CD4-positive, alpha-beta memory T cell (primary cell): ENCODE data around the gene CEACAM19. TPM values are rescaled to one million over a fixed set of nuclear protein-coding genes. Genes with fewer than 3 reads are reported as not detected.

ENCODE experiments used
- CTCF ChIA-PET: fragments of 350-600 bp; sonication (Branson Sonifier 250); formaldehyde crosslinking; loops from one replicate; lab custom pipeline; 2021; ENCODE audit warnings: inconsistent platforms; ENCODE audit not compliant: partially characterized antibody; lab: Charles Lee
- POLR2A ChIA-PET: fragments of 350-600 bp; sonication (Branson Sonifier 250); formaldehyde crosslinking; loops from one replicate; lab custom pipeline; 2021; ENCODE audit not compliant: partially characterized antibody; lab: Charles Lee
- DNase-seq, 5 donors: peaks; one replicate each; pipeline versions ENCODE4 v3.0.0 to v3.0.0-alpha.2; 2020 to 2022; ENCODE audit warnings: mixed read lengths in 1 of 5
- H3K27ac ChIP-seq: one replicate; pipeline ENCODE4 v1.7.0; 2013; ENCODE audit warnings: low read depth, low read length
- H3K27me3 ChIP-seq: 2 replicates; pipeline ENCODE4 v1.7.0; 2013; ENCODE audit warnings: mild to moderate bottlenecking, low read length, moderate library complexity; ENCODE audit not compliant: insufficient read depth
- H3K36me3 ChIP-seq: 2 replicates; pipeline ENCODE4 v1.7.0; 2013; ENCODE audit warnings: mild to moderate bottlenecking, low read length, moderate library complexity; ENCODE audit not compliant: insufficient read depth
- H3K4me1 ChIP-seq: 2 replicates; pipeline ENCODE4 v1.7.0; 2013; ENCODE audit warnings: mild to moderate bottlenecking, low read length, moderate library complexity; ENCODE audit not compliant: insufficient read depth
- H3K4me3 ChIP-seq, 2 donors: one replicate each; pipeline ENCODE4 v1.7.0; 2013; ENCODE audit warnings: low read length in 2 of 2, mild to moderate bottlenecking in 1 of 2
- H3K9me3 ChIP-seq, 2 donors: one replicate each; pipeline ENCODE4 v1.7.0; 2013; ENCODE audit warnings: low read length in 2 of 2, control low read depth in 1 of 2; ENCODE audit not compliant: control insufficient read depth in 1 of 2
- H3K27ac Mint-ChIP-seq, 7 donors: one replicate each; pipeline ENCODE4 v1.8.0; 2020 to 2021; ENCODE audit warnings: mixed read lengths in 7 of 7, mild to moderate bottlenecking in 6 of 7, inconsistent platforms in 3 of 7, moderate library complexity in 3 of 7
- H3K27me3 Mint-ChIP-seq, 2 donors: one replicate each; pipeline ENCODE4 v1.8.0; 2020 to 2021; ENCODE audit warnings: mixed read lengths in 2 of 2
- H3K36me3 Mint-ChIP-seq, 2 donors: one replicate each; pipeline ENCODE4 v1.8.0; 2020 to 2021; ENCODE audit warnings: mixed read lengths in 2 of 2, inconsistent platforms in 1 of 2, mild to moderate bottlenecking in 1 of 2
- H3K4me1 Mint-ChIP-seq, 4 donors: one replicate each; pipeline ENCODE4 v1.8.0; 2020 to 2021; ENCODE audit warnings: mixed read lengths in 4 of 4, mild to moderate bottlenecking in 1 of 4
- H3K4me3 Mint-ChIP-seq, 8 donors: one replicate each; pipeline ENCODE4 v1.8.0; 2020 to 2021; ENCODE audit warnings: mixed read lengths in 8 of 8, mild to moderate bottlenecking in 7 of 8, moderate library complexity in 6 of 8, inconsistent platforms in 3 of 8
- H3K9me3 Mint-ChIP-seq, 8 donors: one replicate each; pipeline ENCODE4 v1.8.0; 2020 to 2021; ENCODE audit warnings: mixed read lengths in 8 of 8, mild to moderate bottlenecking in 5 of 8, inconsistent platforms in 3 of 8, moderate library complexity in 1 of 8
- intact Hi-C: fragments of 100-400 bp; cut with micrococcal nuclease; formaldehyde crosslinking; loops from one replicate; pipeline ENCODE4 v1.15.1; 2023
- polyA plus RNA-seq, 2 donors: library from polyadenylated mRNA; unstranded; fragments of 300-500 nt; fragmentation: Illumina TruSeq; gene quantifications; one replicate each; pipeline ENCODE4 v1.2.3, GENCODE V29; 2021
- total RNA-seq, 2 experiments: library from RNA; stranded (reverse); gene quantifications; one replicate each; pipeline ENCODE4 v1.2.3, GENCODE V29; 2021

CEACAM19 gene
- total and polyA plus RNA-seq, 4 experiments from 2014 or later = 1.3 to 1.4 TPM; not detected in 2

- Histone ChIP-seq H3K4me1 (no peaks in the 10 kb centered on the region), H3K27ac (no peak overlapping the region), H3K4me3 (no peak overlapping the region), H3K9me3 (no peaks in the 10 kb centered on the region), H3K27me3 (no peaks in the 10 kb centered on the region), H3K36me3 (no peaks in the 10 kb centered on the region)
- Mint-ChIP-seq H3K4me1 (no peaks in the 10 kb centered on the region), H3K27me3 (no peaks in the 10 kb centered on the region), H3K9me3 (no peaks in the 10 kb centered on the region), H3K27ac (no peak overlapping the region), H3K4me3 (no peak overlapping the region), H3K36me3 (no peaks in the 10 kb centered on the region)
- no peak for DNase-seq
- intact Hi-C loops = no loop called here
- ChIA-PET POLR2A (no interaction called here), CTCF (interaction anchor here (1.0 to 1.5 kb wide), 2 partner anchors 15 to 21 kb away, joined by 3 read pairs; no protein-coding TSS in a partner anchor)
Observed at GRCh38 chr19:44702551-44703176, 31.4 kb downstream of the CEACAM19 start.

- H3K9me3 Mint-ChIP-seq = no peaks in the 10 kb centered on the region
- H3K27me3 Mint-ChIP-seq = no peaks in the 10 kb centered on the region
- H3K9me3 ChIP-seq = no peaks in the 10 kb centered on the region
- DNase-seq = no peak
- H3K36me3 ChIP-seq = no peaks in the 10 kb centered on the region
- no peak overlapping the region for H3K27ac ChIP-seq
- no peak overlapping the region for H3K27ac Mint-ChIP-seq
- no peaks in the 10 kb centered on the region for H3K4me1 ChIP-seq
- intact Hi-C loops = no loop called here
- CTCF ChIA-PET = interaction anchor here (1.0 to 1.5 kb wide), 2 partner anchors 14 to 21 kb away, joined by 3 read pairs; no protein-coding TSS in a partner anchor
- H3K4me3 ChIP-seq = no peak overlapping the region
- H3K4me1 Mint-ChIP-seq = no peaks in the 10 kb centered on the region
- H3K27me3 ChIP-seq = no peaks in the 10 kb centered on the region
- H3K36me3 Mint-ChIP-seq = no peaks in the 10 kb centered on the region
- POLR2A ChIA-PET = no interaction called here
- H3K4me3 Mint-ChIP-seq = no peak overlapping the region
Observed at GRCh38 chr19:44703336-44704078, 32.2 kb downstream of the CEACAM19 start.

- no peaks in the 10 kb centered on the region for H3K9me3 ChIP-seq
- no peak overlapping the region for H3K27ac ChIP-seq
- Mint-ChIP-seq H3K27ac (no peak overlapping the region), H3K4me3 (no peak overlapping the region), H3K36me3 (no peaks in the 10 kb centered on the region), H3K9me3 (no peaks in the 10 kb centered on the region), H3K4me1 (no peaks in the 10 kb centered on the region), H3K27me3 (no peaks in the 10 kb centered on the region)
- ChIA-PET POLR2A (no interaction called here), CTCF (no interaction called here)
- no peak for DNase-seq
- no peaks in the 10 kb centered on the region for H3K36me3 ChIP-seq
- no peak overlapping the region for H3K4me3 ChIP-seq
- intact Hi-C loops = no loop called here
- no peaks in the 10 kb centered on the region for H3K27me3 ChIP-seq
- H3K4me1 ChIP-seq = no peaks in the 10 kb centered on the region
Observed at GRCh38 chr19:44704982-44705381, 33.7 kb downstream of the CEACAM19 start.

- Histone ChIP-seq H3K9me3 (no peaks in the 10 kb centered on the region), H3K4me1 (no peaks in the 10 kb centered on the region), H3K27me3 (no peaks in the 10 kb centered on the region), H3K36me3 (no peaks in the 10 kb centered on the region), H3K27ac (no peak overlapping the region), H3K4me3 (no peak overlapping the region)
- H3K27me3 Mint-ChIP-seq = no peaks in the 10 kb centered on the region
- no peaks in the 10 kb centered on the region for H3K4me1 Mint-ChIP-seq
- no peak overlapping the region for H3K4me3 Mint-ChIP-seq
- intact Hi-C loops = no loop called here
- DNase-seq = no peak
- ChIA-PET CTCF (no interaction called here), POLR2A (no interaction called here)
- H3K36me3 Mint-ChIP-seq = no peaks in the 10 kb centered on the region
- H3K9me3 Mint-ChIP-seq = peaks cover 0 to 3% (median 0%) of the 10 kb centered on the region in 8 donors
- no peak overlapping the region for H3K27ac Mint-ChIP-seq
Observed at GRCh38 chr19:44705502-44706010, 34.3 kb downstream of the CEACAM19 start.

GRCh38 chr19:44706506-44707236 is 35.4 kb downstream of the CEACAM19 start:
- Mint-ChIP-seq H3K4me3 (no peak overlapping the region), H3K36me3 (no peaks in the 10 kb centered on the region), H3K4me1 (no peaks in the 10 kb centered on the region), H3K9me3 (peaks cover 0 to 3% (median 0%) of the 10 kb centered on the region in 8 donors), H3K27me3 (no peaks in the 10 kb centered on the region), H3K27ac (no peak overlapping the region)
- ChIA-PET POLR2A (no interaction called here), CTCF (interaction anchor here (1.4 kb wide), 1 partner anchor 17 kb away, joined by 4 read pairs; no protein-coding TSS in a partner anchor)
- no peaks in the 10 kb centered on the region for H3K4me1 ChIP-seq
- H3K27me3 ChIP-seq = no peaks in the 10 kb centered on the region
- no peak overlapping the region for H3K4me3 ChIP-seq
- H3K36me3 ChIP-seq = no peaks in the 10 kb centered on the region
- DNase-seq = no peak
- H3K27ac ChIP-seq = no peak overlapping the region
- H3K9me3 ChIP-seq = no peaks in the 10 kb centered on the region
- intact Hi-C loops = no loop called here

- intact Hi-C loops = no loop called here
- no peaks in the 10 kb centered on the region for H3K27me3 Mint-ChIP-seq
Observed at GRCh38 chr19:44707794-44708193, 36.5 kb downstream of the CEACAM19 start.

GRCh38 chr19:44708940-44709339 is 37.7 kb downstream of the CEACAM19 start:
- intact Hi-C loops = no loop called here
- POLR2A ChIA-PET = no interaction called here
- no peaks in the 10 kb centered on the region for H3K36me3 Mint-ChIP-seq
- no peak for DNase-seq
- no peaks in the 10 kb centered on the region for H3K27me3 ChIP-seq
- H3K27ac ChIP-seq = no peak overlapping the region
- H3K4me1 Mint-ChIP-seq = no peaks in the 10 kb centered on the region
- H3K9me3 ChIP-seq = no peaks in the 10 kb centered on the region
- H3K27me3 Mint-ChIP-seq = no peaks in the 10 kb centered on the region
- H3K4me3 Mint-ChIP-seq = no peak overlapping the region
- no peak overlapping the region for H3K27ac Mint-ChIP-seq
- H3K4me1 ChIP-seq = no peaks in the 10 kb centered on the region
- no peaks in the 10 kb centered on the region for H3K36me3 ChIP-seq
- no peak overlapping the region for H3K4me3 ChIP-seq
- CTCF ChIA-PET = interaction anchor here (1.2 to 1.9 kb wide), 4 partner anchors 15 to 76 kb away, joined by 3 to 7 read pairs (median 4); no protein-coding TSS in a partner anchor
- peaks cover 0 to 4% (median 0%) of the 10 kb centered on the region in 8 donors for H3K9me3 Mint-ChIP-seq

More at GRCh38 chr19:44707794-44708193, 36.5 kb downstream of the CEACAM19 start:
- Histone ChIP-seq H3K27ac (no peak overlapping the region), H3K9me3 (no peaks in the 10 kb centered on the region), H3K4me1 (no peaks in the 10 kb centered on the region), H3K27me3 (no peaks in the 10 kb centered on the region), H3K36me3 (no peaks in the 10 kb centered on the region), H3K4me3 (no peak overlapping the region)
- Mint-ChIP-seq H3K9me3 (peaks cover 0 to 3% (median 0%) of the 10 kb centered on the region in 8 donors), H3K4me3 (no peak overlapping the region), H3K4me1 (no peaks in the 10 kb centered on the region), H3K36me3 (no peaks in the 10 kb centered on the region), H3K27ac (no peak overlapping the region)
- POLR2A ChIA-PET = no interaction called here
- CTCF ChIA-PET = interaction anchor here (1.4 to 1.9 kb wide), 3 partner anchors 16 to 63 kb away, joined by 4 to 7 read pairs (median 4); no protein-coding TSS in a partner anchor
- no peak for DNase-seq
